Aortic smooth muscle cell (primary cell): ENCODE measurements around the gene PTMA. TPM values are rescaled to one million over a fixed set of nuclear protein-coding genes. Genes with fewer than 3 reads are reported as not detected.

Experiments
- total RNA-seq: library from RNA; depleted of rRNA; stranded (reverse); fragments of >200 nt; gene quantifications from 2 replicates; pipeline ENCODE4 v1.2.3, GENCODE V29; 2014

PTMA gene
- total RNA-seq: 1,040 and 1,114 TPM in 2 replicates

GRCh38 chr2:231707927-231708772 lies at the start of gene PTMA:
Gene PTMA, plus strand, starts transcription at chr2:231708525. Its CDS starts 182 bp downstream, at chr2:231708707.

Other genes starting within 250 kb of the PTMA start
- gene NCL, start 244.0 kb upstream of the PTMA start, total RNA-seq: 207 and 232 TPM in 2 replicates
- under 0.01 TPM in 1 of 2 replicates, not detected in the other for gene NMUR1, start 178.1 kb upstream of the PTMA start, total RNA-seq
- not detected in 2 replicates for gene TEX44, start 115.7 kb upstream of the PTMA start, total RNA-seq
- gene PDE6D, start 72.8 kb downstream of the PTMA start, total RNA-seq: 16.3 and 16.4 TPM in 2 replicates
- gene COPS7B, start 77.9 kb downstream of the PTMA start, total RNA-seq: 12.8 and 15.2 TPM in 2 replicates
- 0.06 and 0.26 TPM in 2 replicates for gene NPPC, start 217.9 kb downstream of the PTMA start, total RNA-seq